GM18505 (cell line): Measurements from ENCODE around the gene ZNF69.
"Not testable (repeated sequence)": the region's sequence is repeated elsewhere in the genome, so short reads cannot be mapped to it uniquely, and the experiment has no call there.

Experiments used
- ATAC-seq: cut with Tn5 transposase; IDR thresholded peaks from one replicate; pipeline ENCODE4 v1.9.1; 2021; ENCODE audit not compliant: unreplicated experiment
- POLR2A ChIP-seq: IDR thresholded peaks from 4 replicates; pipeline ENCODE4 v1.6.1; 2011; ENCODE audit warnings: borderline replicate concordance; ENCODE audit not compliant: insufficient read depth, insufficient read length; ENCODE audit errors: extremely low read depth

Gene ZNF69

GRCh38 chr19:11873762-11874161, 13.8 kb upstream of the ZNF69 start:
- TF ChIP-seq POLR2A = no peak
- ATAC-seq = no peak

GRCh38 chr19:11879687-11880266, 7.8 kb upstream of the ZNF69 start:
- ATAC-seq = not testable (repeated sequence)

- no peak for ATAC-seq
- no peak for TF ChIP-seq POLR2A
Observed at GRCh38 chr19:11880598-11880997, 7.0 kb upstream of the ZNF69 start.

GRCh38 chr19:11881151-11881800, 6.3 kb upstream of the ZNF69 start:
- no peak for TF ChIP-seq POLR2A
- ATAC-seq = no peak

- no peak for ATAC-seq
- TF ChIP-seq POLR2A = no peak
Observed at GRCh38 chr19:11882606-11883005, 5.0 kb upstream of the ZNF69 start.

- ATAC-seq = no peak
- no peak for TF ChIP-seq POLR2A
Observed at GRCh38 chr19:11887234-11887610, 360 bp upstream of the ZNF69 start.

GRCh38 chr19:11889901-11890300, 2.3 kb downstream of the ZNF69 start:
- not testable (repeated sequence) for ATAC-seq

- TF ChIP-seq POLR2A = no peak
- no peak for ATAC-seq
Observed at GRCh38 chr19:11890634-11891033, 3.1 kb downstream of the ZNF69 start.

GRCh38 chr19:11894851-11895250, 7.3 kb downstream of the ZNF69 start:
- TF ChIP-seq POLR2A = no peak
- ATAC-seq = no peak

- ATAC-seq = no peak
- no peak for TF ChIP-seq POLR2A
Observed at GRCh38 chr19:11902228-11902627, 14.6 kb downstream of the ZNF69 start.

- TF ChIP-seq POLR2A = no peak
- no peak for ATAC-seq
Observed at GRCh38 chr19:11905928-11906327, 18.3 kb downstream of the ZNF69 start.

GRCh38 chr19:11911937-11912336, 24.4 kb downstream of the ZNF69 start:
- ATAC-seq = not testable (repeated sequence)

- ATAC-seq = not testable (repeated sequence)
Observed at GRCh38 chr19:11914417-11915051, 27.0 kb downstream of the ZNF69 start.

GRCh38 chr19:11921852-11922495, 34.4 kb downstream of the ZNF69 start:
- ATAC-seq = no peak
- no peak for TF ChIP-seq POLR2A
